DOHH2 (cell line): Measurements from ENCODE around the gene RECQL5.
"Not testable (repeated sequence)": the region's sequence is repeated elsewhere in the genome, so short reads cannot be mapped to it uniquely, and the experiment has no call there.

Experiments
- EZH2phosphoT487 ChIP-seq: fragments of 200-600 bp; sonication (generic); IDR thresholded peaks from 2 replicates; pipeline ENCODE4 v1.6.1; 2017; ENCODE audit warnings: borderline replicate concordance, mild to moderate bottlenecking, antibody characterized with exemption, low read length, moderate library complexity, mixed read lengths
- TF ChIP-seq, protein P1 (sequence below): fragments of 200-600 bp; sonication (generic); IDR thresholded peaks from one replicate; pipeline ENCODE4 v1.5.1; 2014; ENCODE audit warnings: antibody characterized with exemption, mild to moderate bottlenecking, low read depth, low read length; ENCODE audit not compliant: poor library complexity, severe bottlenecking

GRCh38 chr17:75583197-75583596 is 83.8 kb downstream of the RECQL5 start:
- TF ChIP-seq, protein P1, sequence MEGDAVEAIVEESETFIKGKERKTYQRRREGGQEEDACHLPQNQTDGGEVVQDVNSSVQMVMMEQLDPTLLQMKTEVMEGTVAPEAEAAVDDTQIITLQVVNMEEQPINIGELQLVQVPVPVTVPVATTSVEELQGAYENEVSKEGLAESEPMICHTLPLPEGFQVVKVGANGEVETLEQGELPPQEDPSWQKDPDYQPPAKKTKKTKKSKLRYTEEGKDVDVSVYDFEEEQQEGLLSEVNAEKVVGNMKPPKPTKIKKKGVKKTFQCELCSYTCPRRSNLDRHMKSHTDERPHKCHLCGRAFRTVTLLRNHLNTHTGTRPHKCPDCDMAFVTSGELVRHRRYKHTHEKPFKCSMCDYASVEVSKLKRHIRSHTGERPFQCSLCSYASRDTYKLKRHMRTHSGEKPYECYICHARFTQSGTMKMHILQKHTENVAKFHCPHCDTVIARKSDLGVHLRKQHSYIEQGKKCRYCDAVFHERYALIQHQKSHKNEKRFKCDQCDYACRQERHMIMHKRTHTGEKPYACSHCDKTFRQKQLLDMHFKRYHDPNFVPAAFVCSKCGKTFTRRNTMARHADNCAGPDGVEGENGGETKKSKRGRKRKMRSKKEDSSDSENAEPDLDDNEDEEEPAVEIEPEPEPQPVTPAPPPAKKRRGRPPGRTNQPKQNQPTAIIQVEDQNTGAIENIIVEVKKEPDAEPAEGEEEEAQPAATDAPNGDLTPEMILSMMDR, result not testable (repeated sequence)
- not testable (repeated sequence) for TF ChIP-seq EZH2phosphoT487
